DND-41 (cell line): Measurements from ENCODE around the gene BLOC1S4.
"Not testable (repeated sequence)": the region's sequence is repeated elsewhere in the genome, so short reads cannot be mapped to it uniquely, and the experiment has no call there.

Source experiments
- ATAC-seq: fragments of 200-7000 bp; cut with Tn5 transposase; 3 replicates; pipeline ENCODE4 v1.9.1; 2021; ENCODE audit warnings: low read depth; ENCODE audit not compliant: insufficient read depth
- DNase-seq: peaks from one replicate; pipeline ENCODE4 v3.0.0-alpha.2; 2020
- H2AFZ ChIP-seq: 2 replicates; pipeline ENCODE4 v1.6.0; 2012; ENCODE audit warnings: low read depth, low read length
- H3K27ac ChIP-seq: 2 replicates; pipeline ENCODE4 v1.5.1; 2012; ENCODE audit warnings: low read length, inconsistent platforms
- H3K27me3 ChIP-seq: fragments of 200-600 bp; sonication (generic); 2 replicates; pipeline ENCODE4 v1.6.0; 2012; ENCODE audit warnings: low read length, mild to moderate bottlenecking, inconsistent platforms; ENCODE audit not compliant: insufficient read depth, poor library complexity
- H3K36me3 ChIP-seq: 2 replicates; pipeline ENCODE4 v1.5.1; 2012; ENCODE audit warnings: low read length, inconsistent platforms; ENCODE audit not compliant: insufficient read depth
- H3K4me1 ChIP-seq: 2 replicates; pipeline ENCODE4 v1.5.1; 2012; ENCODE audit warnings: mild to moderate bottlenecking, low read length; ENCODE audit not compliant: insufficient read depth
- H3K4me2 ChIP-seq: 2 replicates; pipeline ENCODE4 v1.6.0; 2012; ENCODE audit warnings: mild to moderate bottlenecking, moderate library complexity, low read length, inconsistent platforms; ENCODE audit not compliant: insufficient read depth
- H3K4me3 ChIP-seq, 2 experiments: fragments of 200-600 bp in 1 of 2; shearing (Covaris generic) in 1 of 2; 2 replicates each; pipeline ENCODE4 v1.5.1; 2012 to 2016; ENCODE audit warnings: inconsistent platforms in 2 of 2, low read length in 2 of 2, mild to moderate bottlenecking in 2 of 2, low read depth in 1 of 2, moderate library complexity in 1 of 2
- H3K79me2 ChIP-seq: 2 replicates; pipeline ENCODE4 v1.6.0; 2012; ENCODE audit warnings: low read length, inconsistent platforms; ENCODE audit not compliant: insufficient read depth
- H3K9ac ChIP-seq: 2 replicates; pipeline ENCODE4 v1.6.0; 2012; ENCODE audit warnings: low read depth, mild to moderate bottlenecking, inconsistent platforms, low read length, moderate library complexity
- H3K9me3 ChIP-seq: 2 replicates; pipeline ENCODE4 v1.5.1; 2012; ENCODE audit warnings: low read length, moderate library complexity, mild to moderate bottlenecking, inconsistent platforms; ENCODE audit not compliant: insufficient read depth, severe bottlenecking
- H4K20me1 ChIP-seq: 2 replicates; pipeline ENCODE4 v1.6.0; 2012; ENCODE audit warnings: low read length; ENCODE audit not compliant: insufficient read depth
- EZH2 ChIP-seq: IDR thresholded peaks from 3 replicates; pipeline ENCODE4 v1.6.1; 2012; ENCODE audit warnings: borderline replicate concordance, low read depth, mild to moderate bottlenecking, moderate library complexity, low read length, inconsistent platforms; ENCODE audit not compliant: severe bottlenecking
- TF ChIP-seq, protein P1 (sequence below): IDR thresholded peaks from 2 replicates; pipeline ENCODE4 v1.5.1; 2012; ENCODE audit warnings: borderline replicate concordance, low read length, moderate library complexity, mild to moderate bottlenecking; ENCODE audit not compliant: poor library complexity, severe bottlenecking; ENCODE audit errors: extremely low read depth

The BLOC1S4 gene

DNA sequence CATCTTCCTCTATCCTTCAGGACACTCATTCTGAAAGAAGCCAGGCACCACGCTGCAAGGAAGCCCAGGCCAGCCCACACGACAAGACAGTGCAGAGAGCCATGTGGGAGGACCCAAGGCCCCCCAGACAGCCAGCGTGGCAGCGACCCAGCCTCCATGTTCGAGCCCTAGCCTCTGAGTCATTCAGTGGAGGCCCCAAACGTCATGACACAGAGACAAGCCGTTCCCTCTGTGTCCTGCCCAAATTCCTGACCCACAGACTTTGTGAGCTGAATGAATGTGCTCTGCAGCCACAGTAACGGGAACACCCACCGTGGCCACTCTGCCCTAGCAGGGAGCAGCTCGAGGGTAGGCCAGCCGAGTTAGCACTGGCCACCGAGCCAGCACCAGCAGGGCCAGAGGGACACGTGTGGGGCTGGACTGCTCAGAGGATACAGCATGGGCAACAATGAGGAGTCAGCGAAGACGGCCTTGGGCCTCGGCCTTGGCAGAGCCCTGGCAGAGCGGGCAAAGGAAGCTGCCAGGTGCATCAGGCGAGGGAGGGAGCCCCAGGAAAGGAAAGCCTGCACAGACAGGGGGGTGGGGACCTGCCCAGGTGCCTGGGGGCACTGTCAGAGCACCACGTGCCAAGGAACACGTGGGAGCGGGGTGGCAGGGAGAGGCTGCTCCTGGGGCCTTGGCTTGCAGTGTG lies 8.6 kb downstream of the BLOC1S4 start:
- no peak overlapping the region for H3K4me3 ChIP-seq
- no peaks in the 10 kb centered on the region for H3K79me2 ChIP-seq
- TF ChIP-seq EZH2 = no peak
- TF ChIP-seq, protein P1, sequence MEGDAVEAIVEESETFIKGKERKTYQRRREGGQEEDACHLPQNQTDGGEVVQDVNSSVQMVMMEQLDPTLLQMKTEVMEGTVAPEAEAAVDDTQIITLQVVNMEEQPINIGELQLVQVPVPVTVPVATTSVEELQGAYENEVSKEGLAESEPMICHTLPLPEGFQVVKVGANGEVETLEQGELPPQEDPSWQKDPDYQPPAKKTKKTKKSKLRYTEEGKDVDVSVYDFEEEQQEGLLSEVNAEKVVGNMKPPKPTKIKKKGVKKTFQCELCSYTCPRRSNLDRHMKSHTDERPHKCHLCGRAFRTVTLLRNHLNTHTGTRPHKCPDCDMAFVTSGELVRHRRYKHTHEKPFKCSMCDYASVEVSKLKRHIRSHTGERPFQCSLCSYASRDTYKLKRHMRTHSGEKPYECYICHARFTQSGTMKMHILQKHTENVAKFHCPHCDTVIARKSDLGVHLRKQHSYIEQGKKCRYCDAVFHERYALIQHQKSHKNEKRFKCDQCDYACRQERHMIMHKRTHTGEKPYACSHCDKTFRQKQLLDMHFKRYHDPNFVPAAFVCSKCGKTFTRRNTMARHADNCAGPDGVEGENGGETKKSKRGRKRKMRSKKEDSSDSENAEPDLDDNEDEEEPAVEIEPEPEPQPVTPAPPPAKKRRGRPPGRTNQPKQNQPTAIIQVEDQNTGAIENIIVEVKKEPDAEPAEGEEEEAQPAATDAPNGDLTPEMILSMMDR = no peak
- ATAC-seq (no peak), DNase-seq (no peak)
- H4K20me1 ChIP-seq = no peaks in the 10 kb centered on the region; the same call in 1 of the 2 replicates
- H3K4me1 ChIP-seq = peaks cover 8% of the 10 kb centered on the region
- H3K4me2 ChIP-seq = no peak overlapping the region
- H3K9ac ChIP-seq = no peak overlapping the region
- H2AFZ ChIP-seq = no peak overlapping the region
- H3K27me3 ChIP-seq = no peaks in the 10 kb centered on the region
- H3K36me3 ChIP-seq = no peaks in the 10 kb centered on the region
- no peak overlapping the region for H3K27ac ChIP-seq
- H3K9me3 ChIP-seq = no peaks in the 10 kb centered on the region

DNA sequence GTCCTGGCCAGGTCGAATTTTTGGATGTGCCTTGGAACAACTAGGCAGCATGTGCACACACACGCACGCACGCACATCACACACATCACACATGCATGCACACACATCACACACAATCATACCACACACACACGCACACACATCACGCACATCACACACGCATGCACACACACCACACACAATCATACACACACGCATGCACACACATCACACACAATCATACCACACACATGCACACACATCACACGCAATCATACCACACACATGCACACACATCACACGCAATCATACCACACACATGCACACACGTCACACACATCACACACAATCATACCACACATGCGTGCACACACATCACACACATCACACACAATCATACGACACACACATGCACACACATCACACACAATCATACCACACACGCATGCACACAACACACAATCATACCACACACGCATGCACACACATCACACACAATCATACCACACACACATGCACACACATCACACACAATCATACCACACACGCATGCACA lies 9.5 kb downstream of the BLOC1S4 start:
- not testable (repeated sequence) for H3K9me3 ChIP-seq, H4K20me1 ChIP-seq, ATAC-seq, H3K4me1 ChIP-seq, H3K27me3 ChIP-seq, H3K9ac ChIP-seq, H3K4me2 ChIP-seq, H3K4me3 ChIP-seq, H2AFZ ChIP-seq, H3K36me3 ChIP-seq, DNase-seq, H3K27ac ChIP-seq, H3K79me2 ChIP-seq

DNA sequence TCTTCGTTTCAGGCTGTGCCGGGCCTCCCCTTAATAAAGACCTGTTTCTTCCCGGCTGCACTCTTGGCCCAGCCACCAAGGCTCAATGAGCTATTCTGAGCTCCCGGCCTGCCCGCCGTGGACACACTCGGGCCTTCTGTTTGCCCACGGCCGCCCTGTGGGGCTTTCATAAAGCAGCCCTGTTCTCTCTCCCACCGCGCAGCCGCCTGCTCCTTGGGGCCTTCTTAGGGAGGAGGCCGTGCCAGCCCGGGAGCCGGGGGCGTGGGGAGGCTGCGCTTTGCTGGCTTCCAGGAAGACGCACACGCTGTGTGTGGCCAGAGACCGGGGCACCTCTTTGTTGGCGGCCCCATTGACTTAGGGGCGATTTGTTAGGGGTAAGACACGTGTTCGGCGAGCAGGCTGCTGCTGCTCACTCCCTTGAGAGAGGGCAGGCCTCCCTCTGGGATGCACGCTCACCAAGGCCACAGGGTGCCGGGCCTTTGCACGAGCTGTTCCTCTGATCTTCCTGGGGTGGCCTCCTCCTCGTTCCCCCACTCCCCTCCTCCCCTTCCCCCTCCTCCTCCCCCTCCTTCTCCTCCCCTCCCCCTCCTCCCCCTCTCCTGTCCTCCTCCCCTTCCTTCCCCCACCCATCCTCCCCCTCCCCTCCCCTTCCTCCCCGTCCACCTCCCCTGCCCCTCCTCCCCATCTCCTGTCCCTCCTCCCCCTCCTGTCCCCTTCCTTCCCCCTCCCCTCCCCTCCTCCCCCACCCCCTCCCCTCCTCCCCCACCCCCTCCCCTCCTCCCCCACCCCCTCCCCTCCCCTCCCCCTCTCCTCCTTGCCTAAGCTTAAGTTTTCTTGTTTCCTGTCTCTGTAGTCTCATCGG lies 11.3 kb downstream of the BLOC1S4 start:
- H3K4me3 ChIP-seq = no peak overlapping the region
- H3K4me1 ChIP-seq = no peaks in the 10 kb centered on the region
- H3K36me3 ChIP-seq = no peaks in the 10 kb centered on the region
- no peaks in the 10 kb centered on the region for H3K79me2 ChIP-seq
- no peaks in the 10 kb centered on the region for H4K20me1 ChIP-seq
- H2AFZ ChIP-seq = no peak overlapping the region
- ATAC-seq (no peak), DNase-seq (no peak)
- H3K9me3 ChIP-seq = no peaks in the 10 kb centered on the region
- H3K9ac ChIP-seq = no peak overlapping the region
- H3K27ac ChIP-seq = no peak overlapping the region
- H3K4me2 ChIP-seq = no peak overlapping the region
- TF ChIP-seq EZH2 = no peak
- TF ChIP-seq, protein P1 = no peak
- H3K27me3 ChIP-seq = no peaks in the 10 kb centered on the region

DNA sequence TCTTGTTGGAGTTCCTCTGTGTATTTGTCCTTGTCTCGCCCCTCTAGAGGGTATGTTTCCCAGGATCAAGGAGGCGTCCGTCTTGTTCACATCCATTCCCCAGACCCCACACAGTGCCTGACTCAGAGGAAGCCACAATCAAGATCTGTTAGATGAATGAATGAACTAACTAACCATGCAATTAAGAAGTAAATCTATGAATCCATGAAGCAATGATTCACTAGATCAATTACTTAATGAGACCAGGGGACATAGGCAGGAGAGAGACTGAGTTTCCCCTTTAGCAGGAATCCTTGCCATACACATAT lies 11.9 kb downstream of the BLOC1S4 start:
- no peak overlapping the region for H3K4me2 ChIP-seq
- no peak overlapping the region for H3K27ac ChIP-seq

More for the DNA sequence above, 11.9 kb downstream of the BLOC1S4 start:
- H3K4me1 ChIP-seq = no peaks in the 10 kb centered on the region
- H3K27me3 ChIP-seq = no peaks in the 10 kb centered on the region
- no peak overlapping the region for H3K4me3 ChIP-seq
- no peak overlapping the region for H2AFZ ChIP-seq
- H3K36me3 ChIP-seq = no peaks in the 10 kb centered on the region
- no peaks in the 10 kb centered on the region for H4K20me1 ChIP-seq
- no peak for DNase-seq
- no peak for ATAC-seq
- H3K9ac ChIP-seq = no peak overlapping the region
- H3K9me3 ChIP-seq = no peaks in the 10 kb centered on the region
- TF ChIP-seq, protein P1 = no peak
- TF ChIP-seq EZH2 = no peak
- H3K79me2 ChIP-seq = no peaks in the 10 kb centered on the region
